OCI-LY3 (cell line): ENCODE measurements around the gene SYNE3.

Experiments
- CTCF ChIP-seq: fragments of 200-600, 300-600 bp; sonication (generic); IDR thresholded peaks from 2 replicates; pipeline ENCODE4 v1.5.1; 2014; ENCODE audit warnings: antibody characterized with exemption, low read length, low read depth
- EZH2phosphoT487 ChIP-seq: fragments of 200-600 bp; shearing (Covaris generic); IDR thresholded peaks from 2 replicates; pipeline ENCODE4 v1.6.1; 2018; ENCODE audit warnings: antibody characterized with exemption, mixed run types, low read depth

DNA sequence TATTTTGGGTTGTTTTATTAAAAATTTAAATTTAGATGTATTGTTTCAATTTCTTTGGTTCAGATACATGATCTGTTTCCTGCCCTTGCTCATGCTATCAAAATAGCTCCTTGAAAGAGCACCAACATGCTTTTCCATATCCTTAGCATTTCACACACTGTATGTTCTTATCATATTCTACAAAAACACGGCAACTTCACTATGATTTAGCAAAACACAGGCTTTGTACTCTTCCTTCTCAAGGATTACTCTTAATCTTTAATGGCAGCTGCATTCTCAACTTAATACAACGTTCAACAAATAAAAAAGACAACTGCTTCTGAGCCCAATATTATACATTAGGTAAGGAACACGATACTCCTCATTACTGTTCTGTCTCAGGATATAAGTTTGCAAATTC is 15.5 kb upstream of the SYNE3 start:
- TF ChIP-seq CTCF (no peak), EZH2phosphoT487 (no peak)
